Suprapubic skin (tissue), 4 donors: Measurements from ENCODE around the gene RCC2.

Experiments used
- CTCF ChIP-seq, 2 donors: fragments of 200-600 bp in 1 of 2; fragments of 450-650 bp in 1 of 2; sonication (generic) in 1 of 2; IDR thresholded peaks; one replicate each; pipeline ENCODE4 v1.5.1; 2016 to 2019; ENCODE audit warnings: antibody characterized with exemption in 2 of 2, mild to moderate bottlenecking in 1 of 2, moderate library complexity in 1 of 2
- EP300 ChIP-seq: sonication (generic); formaldehyde crosslinking; IDR thresholded peaks from one replicate; pipeline ENCODE4 v1.6.1; 2017; ENCODE audit warnings: antibody characterized with exemption
- POLR2A ChIP-seq, 2 donors: fragments of 450-650 bp; IDR thresholded peaks; one replicate each; pipeline ENCODE4 v1.6.1; 2017; ENCODE audit warnings: antibody characterized with exemption in 2 of 2, mild to moderate bottlenecking in 2 of 2, moderate library complexity in 2 of 2
- POLR2AphosphoS5 ChIP-seq, 3 donors: sonication (generic); formaldehyde crosslinking; IDR thresholded peaks; one replicate each; pipeline ENCODE4 v1.6.1; 2017; ENCODE audit warnings: antibody characterized with exemption in 3 of 3

GRCh38 chr1:17462669-17463068 is 23.2 kb upstream of the RCC2 start:
- TF ChIP-seq CTCF (IDR thresholded peaks at IDR 0.05) (no peak), POLR2A (IDR thresholded peaks at IDR 0.05) (no peak), EP300 (no peak), POLR2AphosphoS5 (IDR thresholded peaks at IDR 0.05) (no peak)
